HL-60 (cell line): Measurements from ENCODE around the gene PDE2A.

ENCODE experiments used
- CTCF ChIP-seq: IDR thresholded peaks from one replicate; pipeline ENCODE4 v1.5.1; 2011; ENCODE audit warnings: low read length, control low read depth, inconsistent platforms; ENCODE audit not compliant: insufficient read depth
- GABPA ChIP-seq: IDR thresholded peaks from 2 replicates; pipeline ENCODE4 v1.6.1; 2012; ENCODE audit warnings: low read depth
- POLR2AphosphoS5 ChIP-seq: IDR thresholded peaks from 2 replicates; pipeline ENCODE4 v1.6.1; 2012; ENCODE audit warnings: low read depth
- REST ChIP-seq: IDR thresholded peaks from 2 replicates; pipeline ENCODE4 v1.6.1; 2012; ENCODE audit warnings: low read depth; ENCODE audit not compliant: insufficient replicate concordance
- SPI1 ChIP-seq: IDR thresholded peaks from 2 replicates; pipeline ENCODE4 v1.6.1; 2012; ENCODE audit warnings: low read depth, mild to moderate bottlenecking, borderline replicate concordance

GRCh38 chr11:72574548-72575460, 99.4 kb downstream of the PDE2A start:
- TF ChIP-seq CTCF, result no peak
- no peak for TF ChIP-seq GABPA
- TF ChIP-seq REST, result no peak
- TF ChIP-seq POLR2AphosphoS5, result no peak
- TF ChIP-seq SPI1, result no peak
